ENCODE data around the gene LBHD1. TPM values are rescaled to one million over a fixed set of nuclear protein-coding genes. Genes with fewer than 3 reads are reported as not detected.
A peak's percentile ranks its signal among the peaks of the same experiment; 100 is the strongest.

LBHD1 gene
- total and polyA plus RNA-seq, 2 of the 4 experiments (the other 2 are of a cell fraction) = 1.6 to 4.0 TPM

- 2% methylated on average over 8 of the region's 17 CpGs; no CpG with 5 or more reads in 1 of the 2 experiments for WGBS, 2 experiments (ENCODE audit: extremely low coverage in 2 of 2, insufficient read length in 1 of 2)
- H3K36me3 ChIP-seq (ENCODE audit: control insufficient read depth, insufficient read depth, low read length) = peaks cover 16% of the 10 kb centered on the region
- POLR2A ChIA-PET (ENCODE audit: unreplicated experiment) = interaction anchor here (0.5 to 1.4 kb wide), 2 partner anchors 18 to 30 kb away, joined by 5 to 17 read pairs; partner anchors contain the start of gene INTS5
Observed at GRCh38 chr11:62671236-62671607, 845 bp downstream of the LBHD1 start.

More at GRCh38 chr11:62671236-62671607, 845 bp downstream of the LBHD1 start:
- Histone ChIP-seq H3K4ac (ENCODE audit: low read depth, low read length) (peak overlapping the region; percentile 93), H2AK5ac (ENCODE audit: low read depth, low read length) (peak overlapping the region; percentile 74), H3K4me3 (ENCODE audit: insufficient read depth, low read depth, low read length) (peak overlapping the region; percentile 74), H3K27ac (ENCODE audit: insufficient read depth, low read length) (peak overlapping the region; percentile 96), H4K20me1 (ENCODE audit: insufficient read depth, low read length) (peaks cover 8% of the 10 kb centered on the region), H3K9ac (ENCODE audit: low read depth, low read length) (peak overlapping the region; percentile 95), H3K18ac (ENCODE audit: low read depth, low read length) (peak overlapping the region; percentile 66), H3K9me3 (ENCODE audit: control insufficient read depth, insufficient read depth, low read length) (no peaks in the 10 kb centered on the region), H4K5ac (ENCODE audit: low read depth, low read length) (peak overlapping the region; percentile 97), H4K91ac (ENCODE audit: insufficient read depth, low read depth, low read length) (peak overlapping the region; percentile 89), H3K14ac (replicated peaks; ENCODE audit: low read depth, low read length) (peak overlapping the region; percentile 97), H2AFZ (replicated peaks; ENCODE audit: low read length, poor library complexity) (peak overlapping the region; percentile 98), H2BK20ac (ENCODE audit: low read depth, low read length) (no peak overlapping the region), H2BK5ac (ENCODE audit: low read depth, low read length, poor library complexity, severe bottlenecking) (peak overlapping the region; percentile 68), H2AK9ac (replicated peaks; ENCODE audit: low read depth, low read length, poor library complexity) (peak overlapping the region; percentile 93), H3K4me1 (ENCODE audit: control insufficient read depth, insufficient read depth, low read length) (peaks cover 10% of the 10 kb centered on the region), H2BK120ac (ENCODE audit: low read depth, low read length) (peak overlapping the region; percentile 59; the same call in 1 of the 2 replicates), H3K4me2 (ENCODE audit: low read depth, low read length) (peak overlapping the region; percentile 96), H2BK15ac (ENCODE audit: low read depth, low read length) (peak overlapping the region; percentile 37; the same call in 1 of the 3 replicates), H3K79me1 (ENCODE audit: low read depth in 1 of 2, low read length in 2 of 2) (peaks cover 29 to 59% of the 10 kb centered on the region in 2 experiments), H3K56ac (ENCODE audit: extremely low read depth, insufficient read depth, low read length) (peak overlapping the region; percentile 92), H3K9me1 (ENCODE audit: insufficient read depth, low read length) (peaks cover 9% of the 10 kb centered on the region), H3K27me3 (ENCODE audit: control insufficient read depth, insufficient read depth, low read length) (no peaks in the 10 kb centered on the region), H3K23ac (ENCODE audit: low read depth, low read length) (peak overlapping the region; percentile 98), H4K8ac (ENCODE audit: low read depth in 2 of 2, low read length in 2 of 2) (peak overlapping the region; percentile 91 to 98)
- ATAC-seq (ENCODE audit: low read depth) (peak; percentile 31), DNase-seq (no peak)
- BruUV-seq (replicated peaks) = no TSS peak
- dilution Hi-C loops (cut with HindIII; ENCODE audit: low sequenced_read_pairs, unreplicated experiment) = no loop called here
- in situ Hi-C loops (cut with MboI; ENCODE audit: low sequenced_read_pairs) = no loop called here
- no peak for TF ChIP-seq MAFK (IDR thresholded peaks at IDR 0.05; ENCODE audit: low read depth, low read length)
- no peak for TF ChIP-seq POLR2A (IDR thresholded peaks at IDR 0.05; ENCODE audit: low read depth, low read length)
- peak; percentile 13 for TF ChIP-seq RCOR1 (IDR thresholded peaks at IDR 0.05; ENCODE audit: insufficient replicate concordance, low read length)
- intact Hi-C loops (cut with micrococcal nuclease) = loop anchor here (1.0 kb wide), 1 partner anchor 8 kb away; the partner anchor contains the start of gene UBXN1
- CTCF ChIA-PET = no interaction called here
